HUES48 (cell line): ENCODE data around the gene ZBTB7B.
A peak's percentile ranks its signal among the peaks of the same experiment; 100 is the strongest.

Experiments used
- H3K27ac ChIP-seq: one replicate; pipeline ENCODE4 v1.7.0; 2013; ENCODE audit warnings: low read depth, low read length, inconsistent platforms
- H3K27me3 ChIP-seq: 2 replicates; pipeline ENCODE4 v1.6.1; 2013; ENCODE audit warnings: mild to moderate bottlenecking, low read length; ENCODE audit not compliant: control insufficient read depth, insufficient read depth
- H3K36me3 ChIP-seq: 2 replicates; pipeline ENCODE4 v1.6.1; 2013; ENCODE audit warnings: low read length; ENCODE audit not compliant: control insufficient read depth, insufficient read depth
- H3K4me1 ChIP-seq: 2 replicates; pipeline ENCODE4 v1.6.1; 2013; ENCODE audit warnings: mild to moderate bottlenecking, low read length; ENCODE audit not compliant: control insufficient read depth, insufficient read depth
- H3K4me3 ChIP-seq: 2 replicates; pipeline ENCODE4 v1.5.1; 2013; ENCODE audit warnings: mild to moderate bottlenecking, low read depth, low read length
- H3K9ac ChIP-seq: 2 replicates; pipeline ENCODE4 v1.6.1; 2013; ENCODE audit warnings: mild to moderate bottlenecking, low read depth, low read length, moderate library complexity
- H3K9me3 ChIP-seq: 2 replicates; pipeline ENCODE4 v1.6.1; 2013; ENCODE audit warnings: low read length; ENCODE audit not compliant: control insufficient read depth, insufficient read depth

The ZBTB7B gene

DNA sequence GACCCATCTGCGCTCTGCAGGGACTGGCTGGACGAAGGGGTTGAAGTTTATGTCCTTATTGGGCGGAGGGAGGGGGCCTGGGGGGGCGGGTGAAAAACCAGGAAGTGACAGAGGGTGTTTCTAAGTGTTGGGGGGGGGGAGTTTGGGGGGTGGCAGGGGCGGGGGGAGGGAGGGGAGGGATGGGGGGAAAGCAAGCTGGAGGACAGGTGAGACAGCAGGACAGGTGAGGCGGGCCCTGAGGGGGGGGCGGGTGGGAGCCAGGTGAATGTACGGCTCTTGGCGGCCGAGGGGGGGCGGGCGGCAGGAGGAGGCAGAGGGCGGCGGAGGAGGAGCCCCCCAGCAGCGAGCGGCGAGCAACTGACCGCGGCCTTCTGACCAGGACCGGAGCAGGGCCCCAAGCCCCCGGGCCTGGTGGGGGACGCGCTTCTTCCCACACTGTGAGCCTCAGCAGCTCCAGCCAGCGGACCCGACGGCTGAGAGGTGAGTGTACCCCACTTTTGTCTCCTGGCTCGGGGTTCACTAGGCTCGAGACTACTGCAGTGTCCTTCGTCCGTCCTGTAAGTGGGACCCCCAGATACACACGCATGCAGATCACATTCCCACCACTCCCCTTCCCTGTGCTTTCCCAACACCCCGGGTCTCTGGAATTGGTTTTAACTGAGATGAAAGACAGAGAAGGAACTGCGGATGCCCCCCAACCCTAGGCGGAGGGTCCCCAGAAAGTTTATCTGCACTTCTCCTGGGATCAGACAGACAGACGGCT is at the start of gene ZBTB7B:
TSS of gene ZBTB7B (plus strand) at position 339 of the 763 bp plus-strand sequence. CDS start 11,859 bp downstream, outside the sequence.
- H3K36me3 ChIP-seq, result no peaks in the 10 kb centered on the region
- 0 out of 2 replicates have a peak, but pooled peaks cover 2% of the 10 kb centered on the region for H3K27me3 ChIP-seq
- no peaks in the 10 kb centered on the region for H3K9me3 ChIP-seq
- H3K4me3 ChIP-seq, result peak within 1 kb of the TSS; percentile 84
- H3K9ac ChIP-seq, result peak within 1 kb of the TSS; percentile 64; the same call in 1 of the 2 replicates
- peaks cover 14% of the 10 kb centered on the region for H3K4me1 ChIP-seq
- H3K27ac ChIP-seq, result peak within 1 kb of the TSS; percentile 92

DNA sequence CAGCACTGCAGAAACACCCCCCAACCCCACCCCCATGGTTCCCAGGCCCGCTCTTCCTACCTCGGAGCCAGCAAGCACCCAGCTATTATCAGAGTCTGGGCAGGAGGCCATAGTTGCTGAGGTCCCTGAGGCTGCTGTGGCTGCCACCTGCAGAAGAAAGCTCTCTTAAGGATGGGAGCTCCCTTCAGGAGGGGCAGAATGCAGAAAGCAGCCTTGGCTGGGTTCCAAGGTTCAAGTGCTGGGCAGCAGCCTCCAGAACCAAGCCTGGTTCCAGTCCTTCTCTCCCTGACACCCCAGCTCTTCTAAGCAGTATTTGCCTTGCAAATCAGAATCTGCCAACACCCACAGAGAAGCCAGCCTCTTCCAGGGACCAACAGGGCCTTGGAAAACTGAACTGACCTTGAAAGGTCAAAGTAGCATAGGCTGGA is 49.0 kb upstream of the ZBTB7B start:
- H3K27ac ChIP-seq, result no peak overlapping the region
- no peaks in the 10 kb centered on the region for H3K27me3 ChIP-seq
- no peaks in the 10 kb centered on the region for H3K9me3 ChIP-seq
- H3K4me1 ChIP-seq, result peaks cover 22% of the 10 kb centered on the region
- no peak overlapping the region for H3K4me3 ChIP-seq
- H3K36me3 ChIP-seq, result peaks cover 15% of the 10 kb centered on the region
- no peak overlapping the region for H3K9ac ChIP-seq

DNA sequence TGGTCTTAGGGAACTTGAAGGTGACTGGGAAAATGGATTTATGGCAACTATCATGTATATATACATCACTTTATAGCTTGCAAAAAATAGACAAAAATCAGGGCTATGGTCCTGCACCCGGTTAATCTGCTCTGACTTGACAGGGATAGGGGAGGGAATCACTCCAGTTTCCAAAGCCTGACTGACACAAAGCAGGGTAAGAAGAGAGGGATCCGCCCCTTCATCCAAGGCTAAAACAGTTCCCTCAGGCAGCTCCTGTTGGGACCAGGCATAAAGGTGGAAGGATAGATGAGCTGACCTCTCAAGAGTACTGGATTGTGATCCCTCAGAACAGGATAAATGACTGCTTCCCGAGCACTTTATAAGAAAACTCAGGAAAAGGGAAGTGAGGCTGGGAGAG is 48.1 kb upstream of the ZBTB7B start:
- Histone ChIP-seq H3K9ac (no peak overlapping the region), H3K27me3 (no peaks in the 10 kb centered on the region), H3K36me3 (peaks cover 22% of the 10 kb centered on the region), H3K4me3 (0 out of 2 replicates have a peak overlapping the region, but pooled peaks have one; percentile 72), H3K9me3 (no peaks in the 10 kb centered on the region), H3K27ac (peak overlapping the region; percentile 94), H3K4me1 (peaks cover 22% of the 10 kb centered on the region)

DNA sequence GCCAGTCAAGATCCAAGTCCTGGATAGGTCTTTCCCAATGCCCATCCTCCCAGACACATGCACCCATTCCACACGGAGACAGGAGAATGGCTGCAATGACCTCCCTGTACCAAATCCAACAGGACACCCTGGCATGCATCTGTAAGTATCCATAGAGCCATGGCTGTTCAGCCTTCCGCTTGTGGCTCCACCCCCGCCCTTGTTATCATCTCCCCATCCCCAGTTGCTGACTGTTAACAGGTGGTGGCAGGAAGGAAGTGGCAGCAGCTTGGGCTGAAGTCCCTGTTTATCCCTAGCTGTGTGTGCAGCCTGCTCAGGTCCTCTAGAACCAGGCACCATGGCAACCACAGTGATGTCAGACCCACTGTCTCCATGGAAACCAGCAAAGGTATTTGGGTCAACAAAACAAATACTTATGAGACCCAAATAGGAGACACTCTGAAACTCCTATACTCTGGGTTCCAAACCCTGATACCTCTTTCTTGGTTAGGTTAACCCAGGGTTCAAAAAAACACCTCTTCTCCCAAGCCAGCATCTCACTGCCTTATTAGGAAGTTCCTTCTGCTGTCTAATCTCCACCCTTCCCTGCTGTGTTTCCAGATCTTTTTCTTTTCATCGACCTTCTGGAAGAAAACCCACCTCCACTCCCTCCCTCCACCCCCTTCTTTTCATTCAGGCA is 47.4 kb upstream of the ZBTB7B start:
- Histone ChIP-seq H3K9me3 (no peaks in the 10 kb centered on the region), H3K27me3 (no peaks in the 10 kb centered on the region), H3K36me3 (peaks cover 25% of the 10 kb centered on the region), H3K27ac (peak overlapping the region; percentile 94), H3K4me1 (peaks cover 22% of the 10 kb centered on the region), H3K9ac (peak overlapping the region; percentile 68), H3K4me3 (peak overlapping the region; percentile 72)

DNA sequence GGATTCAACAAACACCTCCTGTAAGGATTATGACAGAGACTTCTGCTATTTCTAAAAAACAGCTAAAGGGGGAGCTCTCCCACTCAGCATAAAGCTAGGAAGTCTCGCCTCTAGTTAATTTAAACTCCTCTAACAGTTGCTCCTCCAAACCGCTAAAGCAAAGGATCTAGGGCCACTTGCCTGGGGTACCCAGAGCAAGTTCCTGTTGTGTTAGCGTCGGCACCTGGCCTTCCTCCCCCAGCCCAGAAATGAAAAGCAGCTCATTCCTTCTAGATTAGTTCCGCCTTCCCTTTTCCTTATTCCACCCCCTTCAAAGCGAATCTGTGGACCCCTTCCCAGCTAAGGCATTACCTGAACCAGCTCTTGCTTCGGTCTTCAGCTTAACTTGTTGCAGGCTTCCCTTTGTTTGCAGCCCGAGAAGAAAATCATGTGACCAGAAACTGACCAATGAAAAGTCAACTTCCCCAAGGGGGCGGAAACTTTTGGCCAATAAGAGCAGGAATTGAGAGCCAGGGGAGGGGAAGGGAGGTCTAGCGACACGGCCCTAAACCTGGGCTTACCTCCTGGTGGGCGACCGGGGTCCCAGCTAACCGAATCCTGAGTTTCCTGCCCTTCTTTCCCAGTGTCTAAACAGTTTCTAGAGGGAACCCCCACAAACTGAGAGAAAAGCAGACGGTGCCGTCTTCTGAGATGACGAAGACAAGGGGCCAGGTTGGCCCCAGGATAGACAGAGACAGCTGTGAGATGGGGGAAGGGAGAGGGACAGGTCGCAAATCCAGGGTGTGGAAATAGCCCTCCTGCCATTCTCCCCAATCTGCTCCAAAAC is 46.7 kb upstream of the ZBTB7B start, which contains the start of gene PBXIP1:
TSS of gene PBXIP1 (minus strand) at position 382 of the 826 bp plus-strand sequence. CDS start 2,378 bp downstream, outside the sequence.
- Histone ChIP-seq H3K9ac (peak within 1 kb of the TSS; percentile 68), H3K4me1 (peaks cover 28% of the 10 kb centered on the region), H3K27me3 (no peaks in the 10 kb centered on the region), H3K36me3 (peaks cover 19% of the 10 kb centered on the region), H3K27ac (peak within 1 kb of the TSS; percentile 94), H3K4me3 (peak within 1 kb of the TSS; percentile 72), H3K9me3 (no peaks in the 10 kb centered on the region)

DNA sequence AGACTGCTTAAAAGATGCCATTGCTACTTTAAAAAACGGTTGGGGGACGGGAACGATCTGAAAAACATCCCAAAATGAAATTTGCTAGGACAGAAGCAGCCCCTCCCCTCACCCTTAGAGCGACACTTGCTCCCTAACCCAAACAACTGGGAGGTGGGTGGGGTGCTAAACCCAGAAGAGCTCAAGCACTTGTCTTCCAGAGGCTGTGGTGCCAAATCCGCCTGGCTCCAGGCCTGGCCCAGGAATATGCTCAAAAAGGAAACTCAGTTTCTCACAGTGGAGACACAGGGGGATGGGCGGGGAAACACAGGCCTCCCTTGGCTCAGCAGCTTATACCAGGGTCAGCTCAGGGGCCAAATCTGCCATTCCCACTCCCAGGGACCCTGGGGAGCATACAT is 46.1 kb upstream of the ZBTB7B start:
- H3K36me3 ChIP-seq, result peaks cover 16% of the 10 kb centered on the region; the same call in 1 of the 2 replicates
- H3K4me3 ChIP-seq, result peak overlapping the region; percentile 72
- H3K9ac ChIP-seq, result peak overlapping the region; percentile 29; the same call in 1 of the 2 replicates
- H3K9me3 ChIP-seq, result no peaks in the 10 kb centered on the region
- H3K4me1 ChIP-seq, result peaks cover 30% of the 10 kb centered on the region
- H3K27ac ChIP-seq, result peak overlapping the region; percentile 94
- H3K27me3 ChIP-seq, result no peaks in the 10 kb centered on the region

DNA sequence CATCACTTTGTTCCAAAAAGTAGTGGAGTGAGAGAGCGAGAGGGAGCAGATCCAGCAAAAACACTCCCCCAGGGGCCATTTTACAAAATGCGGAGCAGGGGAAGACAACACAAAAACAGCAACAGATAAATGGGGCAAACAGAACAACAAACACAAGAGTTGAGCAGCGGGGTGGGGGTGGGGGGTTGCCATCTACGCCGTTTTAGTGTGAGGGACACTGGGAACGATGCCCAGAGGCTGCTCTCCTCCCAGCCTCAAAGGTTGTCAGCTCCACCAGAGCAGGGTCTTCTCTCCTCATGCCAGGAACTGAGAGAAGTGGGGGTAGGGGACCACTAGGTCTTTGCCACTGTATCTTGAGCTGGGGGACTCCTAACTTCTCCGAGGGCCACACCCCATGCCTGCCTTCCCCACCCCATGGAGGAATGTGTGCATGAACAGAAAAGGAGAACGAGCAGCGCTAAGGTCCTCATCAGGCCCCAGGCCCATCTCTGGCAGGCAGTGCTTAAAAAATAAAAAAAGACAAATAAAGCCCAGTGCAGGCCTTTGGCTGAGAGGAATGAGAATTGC is 45.4 kb upstream of the ZBTB7B start:
- Histone ChIP-seq H3K4me3 (peak overlapping the region; percentile 72), H3K4me1 (peaks cover 30% of the 10 kb centered on the region), H3K27me3 (no peaks in the 10 kb centered on the region), H3K9ac (no peak overlapping the region), H3K27ac (peak overlapping the region; percentile 94), H3K9me3 (no peaks in the 10 kb centered on the region), H3K36me3 (peaks cover 16% of the 10 kb centered on the region; the same call in 1 of the 2 replicates)

DNA sequence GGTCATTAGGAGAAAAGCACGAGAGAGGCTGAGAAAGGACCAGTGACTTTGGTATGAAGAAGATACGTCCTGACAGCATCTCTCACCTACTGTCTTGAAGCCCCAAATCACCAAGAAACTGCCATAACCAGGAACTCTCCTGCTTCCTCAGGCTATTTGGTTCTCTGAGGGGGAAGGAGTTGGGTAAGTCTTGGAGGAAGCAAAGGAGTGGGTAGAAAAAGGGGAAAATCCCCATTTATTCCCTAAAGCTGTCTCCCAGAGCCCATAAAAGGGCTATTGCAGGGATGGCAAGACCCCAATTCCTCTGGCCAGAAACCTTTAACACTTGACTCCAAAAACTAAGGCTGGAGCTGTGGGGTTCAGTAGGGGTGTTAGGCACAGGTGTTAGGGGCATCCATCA is 44.6 kb upstream of the ZBTB7B start:
- H3K27ac ChIP-seq, result no peak overlapping the region

DNA sequence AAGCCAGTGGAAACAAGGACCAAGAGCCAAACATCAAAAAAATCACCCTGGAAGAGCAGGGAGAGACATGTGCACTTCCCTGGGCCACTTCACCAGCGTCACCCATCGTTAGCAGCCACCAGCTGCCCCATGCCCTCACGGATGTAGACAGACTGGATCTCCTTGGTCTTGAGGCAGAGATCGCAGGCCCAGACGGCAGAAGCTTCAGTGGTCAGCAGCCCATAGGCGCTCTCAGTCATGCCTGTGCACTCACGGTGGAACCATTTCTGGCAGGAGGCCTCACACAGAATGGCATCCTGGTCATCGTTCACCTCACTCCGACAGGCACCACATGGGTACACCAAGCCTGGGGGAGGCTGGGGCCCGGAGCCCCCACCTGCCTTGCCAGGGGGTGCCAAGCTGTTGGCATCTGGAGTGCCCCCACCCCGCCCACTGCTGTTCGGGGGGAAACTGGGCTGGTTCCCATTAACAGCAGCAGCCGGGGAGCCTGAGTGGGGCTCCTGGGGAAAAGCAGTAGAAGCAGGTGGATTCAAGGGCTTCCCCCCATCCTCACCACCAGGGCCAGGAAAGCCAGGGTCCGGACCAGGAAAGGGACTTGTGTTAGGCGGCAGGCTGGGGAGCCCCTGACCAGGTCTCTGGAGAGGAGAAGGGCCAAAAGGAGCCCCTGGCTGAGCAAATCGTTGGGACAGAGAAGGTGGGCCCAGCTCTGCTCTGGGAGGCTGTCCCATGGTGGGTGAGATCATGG is 43.7 kb upstream of the ZBTB7B start:
- H3K27me3 ChIP-seq, result no peaks in the 10 kb centered on the region
- H3K27ac ChIP-seq, result no peak overlapping the region
- no peak overlapping the region for H3K4me3 ChIP-seq
- H3K36me3 ChIP-seq, result peaks cover 29% of the 10 kb centered on the region
- no peak overlapping the region for H3K9ac ChIP-seq
- no peaks in the 10 kb centered on the region for H3K9me3 ChIP-seq
- H3K4me1 ChIP-seq, result peaks cover 34% of the 10 kb centered on the region

More for the DNA sequence above, 44.6 kb upstream of the ZBTB7B start:
- no peak overlapping the region for H3K4me3 ChIP-seq
- peaks cover 30% of the 10 kb centered on the region for H3K4me1 ChIP-seq
- no peaks in the 10 kb centered on the region for H3K9me3 ChIP-seq
- no peaks in the 10 kb centered on the region for H3K27me3 ChIP-seq
- peaks cover 20% of the 10 kb centered on the region for H3K36me3 ChIP-seq
- no peak overlapping the region for H3K9ac ChIP-seq

DNA sequence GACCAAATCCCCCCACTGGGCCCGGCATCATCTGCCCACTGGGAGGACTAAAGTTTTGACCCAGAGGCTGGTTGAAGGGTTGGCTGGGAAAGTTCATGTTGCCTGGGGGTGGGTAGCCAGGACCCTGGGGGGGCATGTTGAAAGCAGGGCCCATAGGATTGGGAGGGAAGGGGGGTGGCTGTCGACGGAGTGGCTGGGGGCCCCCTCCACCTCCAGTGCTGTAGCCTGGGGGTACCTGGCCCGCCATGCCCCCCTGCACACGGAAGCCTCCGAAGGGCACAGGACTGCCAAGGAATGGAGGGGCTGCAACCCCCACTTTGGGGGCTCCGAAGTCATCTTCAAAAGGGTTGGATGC is 43.2 kb upstream of the ZBTB7B start:
- H3K9me3 ChIP-seq, result no peaks in the 10 kb centered on the region
- H3K4me3 ChIP-seq, result no peak overlapping the region
- H3K36me3 ChIP-seq, result peaks cover 34% of the 10 kb centered on the region
- H3K4me1 ChIP-seq, result peaks cover 34% of the 10 kb centered on the region
- H3K27me3 ChIP-seq, result no peaks in the 10 kb centered on the region
- H3K9ac ChIP-seq, result no peak overlapping the region
- H3K27ac ChIP-seq, result no peak overlapping the region
